Measurements from ENCODE around the gene VIPR2.

GRCh38 chr7:159035571-159036073 lies 109.0 kb downstream of the VIPR2 start:
- TF ChIP-seq CTCF (conservative IDR thresholded peaks at IDR 0.05) (no peak), ZFX (IDR thresholded peaks at IDR 0.05) (no peak)
